ENCODE data around the gene ZNRF3.

The ZNRF3 gene

GRCh38 chr22:28989035-28989464, 105.7 kb downstream of the ZNRF3 start:
- H3K4me2 ChIP-seq (ENCODE audit: insufficient read depth, low read length), result no peak overlapping the region
- H3K36me3 ChIP-seq (ENCODE audit: insufficient read depth, low read length), result peaks cover 7% of the 10 kb centered on the region; the same call in 1 of the 2 replicates
- no peak overlapping the region for H2AFZ ChIP-seq (ENCODE audit: low read depth, low read length)
- no peaks in the 10 kb centered on the region for H3K27me3 ChIP-seq (ENCODE audit: insufficient read depth, low read length, poor library complexity)
- no peak for ATAC-seq (ENCODE audit: insufficient read depth, low read depth)
- no peak overlapping the region for H3K9ac ChIP-seq (ENCODE audit: low read depth, low read length)
- H3K27ac ChIP-seq (ENCODE audit: low read length), result no peak overlapping the region
- DNase-seq, result no peak
- no peaks in the 10 kb centered on the region for H3K4me1 ChIP-seq (ENCODE audit: insufficient read depth, low read length)
- TF ChIP-seq CTCF (IDR thresholded peaks at IDR 0.05; ENCODE audit: borderline replicate concordance, extremely low read depth, low read length, poor library complexity, severe bottlenecking) (no peak), EZH2 (IDR thresholded peaks at IDR 0.05; ENCODE audit: borderline replicate concordance, low read depth, low read length, severe bottlenecking) (no peak)
- no peak overlapping the region for H3K4me3 ChIP-seq (ENCODE audit: low read depth in 1 of 2, low read length in 2 of 2)
- H3K9me3 ChIP-seq (ENCODE audit: insufficient read depth, low read length, severe bottlenecking), result no peaks in the 10 kb centered on the region
- peaks cover 26% of the 10 kb centered on the region; the same call in 1 of the 2 replicates for H4K20me1 ChIP-seq (ENCODE audit: insufficient read depth, low read length)
- H3K79me2 ChIP-seq (ENCODE audit: insufficient read depth, low read length), result no peaks in the 10 kb centered on the region

GRCh38 chr22:28989484-28989883, 106.1 kb downstream of the ZNRF3 start:
- H3K9me3 ChIP-seq (ENCODE audit: insufficient read depth, low read length, severe bottlenecking), result no peaks in the 10 kb centered on the region
- peaks cover 26% of the 10 kb centered on the region; the same call in 1 of the 2 replicates for H4K20me1 ChIP-seq (ENCODE audit: insufficient read depth, low read length)
- no peak overlapping the region for H3K4me3 ChIP-seq (ENCODE audit: low read depth in 1 of 2, low read length in 2 of 2)
- no peaks in the 10 kb centered on the region for H3K27me3 ChIP-seq (ENCODE audit: insufficient read depth, low read length, poor library complexity)
- DNase-seq, result no peak
- no peak for ATAC-seq (ENCODE audit: insufficient read depth, low read depth)
- H3K36me3 ChIP-seq (ENCODE audit: insufficient read depth, low read length), result peaks cover 7% of the 10 kb centered on the region; the same call in 1 of the 2 replicates
- H3K79me2 ChIP-seq (ENCODE audit: insufficient read depth, low read length), result no peaks in the 10 kb centered on the region
- no peak overlapping the region for H2AFZ ChIP-seq (ENCODE audit: low read depth, low read length)
- no peak overlapping the region for H3K27ac ChIP-seq (ENCODE audit: low read length)
- no peak overlapping the region for H3K9ac ChIP-seq (ENCODE audit: low read depth, low read length)
- H3K4me1 ChIP-seq (ENCODE audit: insufficient read depth, low read length), result no peaks in the 10 kb centered on the region
- TF ChIP-seq CTCF (IDR thresholded peaks at IDR 0.05; ENCODE audit: borderline replicate concordance, extremely low read depth, low read length, poor library complexity, severe bottlenecking) (no peak), EZH2 (IDR thresholded peaks at IDR 0.05; ENCODE audit: borderline replicate concordance, low read depth, low read length, severe bottlenecking) (no peak)
- no peak overlapping the region for H3K4me2 ChIP-seq (ENCODE audit: insufficient read depth, low read length)

GRCh38 chr22:28989912-28990311, 106.5 kb downstream of the ZNRF3 start:
- Histone ChIP-seq H3K4me1 (ENCODE audit: insufficient read depth, low read length) (no peaks in the 10 kb centered on the region), H3K36me3 (ENCODE audit: insufficient read depth, low read length) (peaks cover 7% of the 10 kb centered on the region; the same call in 1 of the 2 replicates), H3K9ac (ENCODE audit: low read depth, low read length) (no peak overlapping the region), H3K79me2 (ENCODE audit: insufficient read depth, low read length) (no peaks in the 10 kb centered on the region), H3K27me3 (ENCODE audit: insufficient read depth, low read length, poor library complexity) (no peaks in the 10 kb centered on the region), H2AFZ (ENCODE audit: low read depth, low read length) (no peak overlapping the region), H3K27ac (ENCODE audit: low read length) (no peak overlapping the region), H4K20me1 (ENCODE audit: insufficient read depth, low read length) (peaks cover 26% of the 10 kb centered on the region; the same call in 1 of the 2 replicates), H3K4me3 (ENCODE audit: low read depth in 1 of 2, low read length in 2 of 2) (no peak overlapping the region), H3K9me3 (ENCODE audit: insufficient read depth, low read length, severe bottlenecking) (no peaks in the 10 kb centered on the region), H3K4me2 (ENCODE audit: insufficient read depth, low read length) (no peak overlapping the region)
- DNase-seq, result no peak
- no peak for ATAC-seq (ENCODE audit: insufficient read depth, low read depth)
- TF ChIP-seq CTCF (IDR thresholded peaks at IDR 0.05; ENCODE audit: borderline replicate concordance, extremely low read depth, low read length, poor library complexity, severe bottlenecking) (no peak), EZH2 (IDR thresholded peaks at IDR 0.05; ENCODE audit: borderline replicate concordance, low read depth, low read length, severe bottlenecking) (no peak)
